ENCODE measurements around the gene KLK12. TPM values are rescaled to one million over a fixed set of nuclear protein-coding genes. Genes with fewer than 3 reads are reported as not detected.
A peak's percentile ranks its signal among the peaks of the same experiment; 100 is the strongest.

Gene KLK12
- total RNA-seq, 1 experiment from 2014 or later, result not detected

- no peak overlapping the region for H2BK12ac ChIP-seq (ENCODE audit: insufficient read length, low read depth, low read length)
- no peaks in the 10 kb centered on the region for H3K79me2 ChIP-seq (ENCODE audit: insufficient read depth, low read length)
- H3K9ac ChIP-seq (ENCODE audit: extremely low read depth, insufficient read length, low read length), result no peak overlapping the region
- H2BK5ac ChIP-seq (ENCODE audit: insufficient read length, low read length), result no peak overlapping the region
- no peak overlapping the region for H4K8ac ChIP-seq (replicated peaks; ENCODE audit: insufficient read length, low read depth, low read length)
- H4K5ac ChIP-seq (ENCODE audit: insufficient read length, low read depth, low read length), result no peak overlapping the region
- H2BK15ac ChIP-seq (ENCODE audit: low read depth, low read length), result 0 out of 2 replicates have a peak overlapping the region, but pooled peaks have one; percentile 16
- peaks cover 6% of the 10 kb centered on the region for H3K23me2 ChIP-seq (ENCODE audit: insufficient read length, low read depth, low read length, poor library complexity, severe bottlenecking)
- peak overlapping the region; percentile 5 for H4K91ac ChIP-seq (ENCODE audit: insufficient read length, low read depth, low read length)
- H3K56ac ChIP-seq (ENCODE audit: insufficient read length, low read depth, low read length), result no peak overlapping the region
- no CpG with 5 or more reads among the region's 10 CpGs for WGBS (ENCODE audit: extremely low coverage, insufficient read length, low lambda C conversion rate)
- H3K4me1 ChIP-seq (ENCODE audit: insufficient read depth, low read length), result 0 out of 2 replicates have a peak, but pooled peaks cover 4% of the 10 kb centered on the region
- no peaks in the 10 kb centered on the region; a peak in 1 of 5 replicates for H3K9me3 Mint-ChIP-seq
- H3K18ac ChIP-seq (ENCODE audit: insufficient read length, low read depth, low read length), result peak overlapping the region; percentile 16
- peaks cover 38% of the 10 kb centered on the region for H3K27me3 Mint-ChIP-seq (ENCODE audit: low read depth)
- H3K4ac ChIP-seq (ENCODE audit: low read depth, low read length), result no peak overlapping the region
- H3K4me3 Mint-ChIP-seq, result no peak overlapping the region; a peak in 1 of 5 replicates
- no peak overlapping the region for H2BK20ac ChIP-seq (ENCODE audit: low read depth, low read length, poor library complexity, severe bottlenecking)
- H3K79me1 ChIP-seq (ENCODE audit: insufficient read depth, low read depth, low read length, poor library complexity, severe bottlenecking), result no peaks in the 10 kb centered on the region
- no peak overlapping the region for H3K23ac ChIP-seq (ENCODE audit: insufficient read length, low read depth, low read length)
- no peaks in the 10 kb centered on the region for H4K20me1 ChIP-seq (ENCODE audit: control insufficient read depth, insufficient read depth, insufficient read length)
- no peak overlapping the region for H2AFZ ChIP-seq (ENCODE audit: low read length)
- H3K36me3 Mint-ChIP-seq (ENCODE audit: insufficient read depth in 1 of 3, low read depth in 3 of 3), result no peaks in the 10 kb centered on the region
- no peaks in the 10 kb centered on the region for H3K9me3 ChIP-seq (ENCODE audit: control insufficient read depth, low read depth, low read length)
- H3K27ac ChIP-seq (ENCODE audit: insufficient read length, low read depth, low read length), result no peak overlapping the region
- H3K27me3 ChIP-seq (ENCODE audit: insufficient read depth, low read length), result no peaks in the 10 kb centered on the region
- H2AK5ac ChIP-seq (ENCODE audit: insufficient read length, low read length), result no peak overlapping the region
- peaks cover 21 to 38% of the 10 kb centered on the region in 2 experiments for H3K4me1 Mint-ChIP-seq
- H3K27ac Mint-ChIP-seq, result no peak overlapping the region
- H3K14ac ChIP-seq (ENCODE audit: insufficient read depth, low read length), result no peak overlapping the region
- H3T11ph ChIP-seq (ENCODE audit: low read length), result no peak overlapping the region
- H3K4me2 ChIP-seq (ENCODE audit: insufficient read depth, insufficient read length, low read length), result peak overlapping the region; percentile 76
- no peak for DNase-seq
- no peak overlapping the region for H2BK120ac ChIP-seq (ENCODE audit: low read depth, low read length, poor library complexity, severe bottlenecking)
- TF ChIP-seq CTCF (conservative IDR thresholded peaks at IDR 0.05), result no peak
Observed at GRCh38 chr19:51000426-51000825, 34.4 kb downstream of the KLK12 start.
